Osteocyte (in vitro differentiated cells): ENCODE results near the gene MYH14. TPM values are rescaled to one million over a fixed set of nuclear protein-coding genes. Genes with fewer than 3 reads are reported as not detected.

Experiments used
- DNase-seq: peaks from one replicate; pipeline ENCODE4 v3.0.0; 2021; ENCODE audit warnings: mixed read lengths; ENCODE audit not compliant: unreplicated experiment; ENCODE audit errors: extremely low spot score
- H3K27ac Mint-ChIP-seq: one replicate; pipeline ENCODE4 v1.8.0; 2021; ENCODE audit warnings: mild to moderate bottlenecking, mixed read lengths; ENCODE audit not compliant: unreplicated experiment
- H3K27me3 Mint-ChIP-seq: one replicate; pipeline ENCODE4 v1.8.0; 2021; ENCODE audit warnings: mixed read lengths; ENCODE audit not compliant: unreplicated experiment
- H3K36me3 Mint-ChIP-seq: one replicate; pipeline ENCODE4 v1.8.0; 2021; ENCODE audit warnings: mixed read lengths; ENCODE audit not compliant: unreplicated experiment
- H3K4me1 Mint-ChIP-seq: one replicate; pipeline ENCODE4 v1.8.0; 2021; ENCODE audit warnings: mixed read lengths; ENCODE audit not compliant: unreplicated experiment
- H3K4me3 Mint-ChIP-seq: one replicate; pipeline ENCODE4 v1.8.0; 2021; ENCODE audit warnings: mild to moderate bottlenecking, moderate library complexity, mixed read lengths; ENCODE audit not compliant: unreplicated experiment
- H3K9me3 Mint-ChIP-seq: one replicate; pipeline ENCODE4 v1.8.0; 2021; ENCODE audit warnings: mixed read lengths; ENCODE audit not compliant: unreplicated experiment
- total RNA-seq: library from RNA; stranded (reverse); gene quantifications from 2 replicates; pipeline ENCODE4 v1.2.1, GENCODE V29; 2021
- TF ChIP-seq, protein P1 (sequence below): fragments of 200-600 bp; sonication (generic); IDR thresholded peaks from 2 replicates; pipeline ENCODE4 v1.5.0; 2021; ENCODE audit warnings: antibody characterized with exemption, mild to moderate bottlenecking, moderate library complexity

The MYH14 gene
- total RNA-seq, 1 donor from 2014 or later, result not detected

DNA sequence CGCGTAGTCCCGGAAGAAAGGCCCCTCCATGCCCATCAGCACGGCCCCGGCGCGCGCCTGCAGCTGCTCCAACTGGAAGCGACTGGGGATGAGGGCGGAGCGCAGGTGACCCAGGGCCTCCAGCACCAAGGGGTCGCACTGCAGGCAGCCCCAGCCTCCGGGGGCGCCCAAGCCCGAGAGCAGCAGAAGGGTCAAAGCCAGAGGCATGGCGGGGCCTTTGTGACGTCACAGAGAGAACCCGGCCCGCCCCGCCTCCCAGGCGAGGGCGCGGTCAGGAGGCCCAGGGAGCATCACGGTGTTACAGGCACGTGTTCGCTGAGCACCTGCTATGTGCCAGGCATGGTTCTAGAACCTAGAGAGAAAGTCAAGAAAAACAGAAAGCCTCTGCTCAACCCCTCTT lies 40.4 kb upstream of the MYH14 start, which contains the start of gene IZUMO2:
Gene IZUMO2 (minus strand): TSS at position 294 of the 400 bp plus-strand sequence. CDS start 87 bp downstream, at position 207.
- no peak for DNase-seq
- Mint-ChIP-seq H3K27ac (no peak within 1 kb of the TSS), H3K27me3 (no peaks in the 10 kb centered on the region), H3K4me3 (no peak within 1 kb of the TSS), H3K36me3 (no peaks in the 10 kb centered on the region), H3K9me3 (peaks cover 13% of the 10 kb centered on the region), H3K4me1 (no peaks in the 10 kb centered on the region)
- TF ChIP-seq, protein P1, sequence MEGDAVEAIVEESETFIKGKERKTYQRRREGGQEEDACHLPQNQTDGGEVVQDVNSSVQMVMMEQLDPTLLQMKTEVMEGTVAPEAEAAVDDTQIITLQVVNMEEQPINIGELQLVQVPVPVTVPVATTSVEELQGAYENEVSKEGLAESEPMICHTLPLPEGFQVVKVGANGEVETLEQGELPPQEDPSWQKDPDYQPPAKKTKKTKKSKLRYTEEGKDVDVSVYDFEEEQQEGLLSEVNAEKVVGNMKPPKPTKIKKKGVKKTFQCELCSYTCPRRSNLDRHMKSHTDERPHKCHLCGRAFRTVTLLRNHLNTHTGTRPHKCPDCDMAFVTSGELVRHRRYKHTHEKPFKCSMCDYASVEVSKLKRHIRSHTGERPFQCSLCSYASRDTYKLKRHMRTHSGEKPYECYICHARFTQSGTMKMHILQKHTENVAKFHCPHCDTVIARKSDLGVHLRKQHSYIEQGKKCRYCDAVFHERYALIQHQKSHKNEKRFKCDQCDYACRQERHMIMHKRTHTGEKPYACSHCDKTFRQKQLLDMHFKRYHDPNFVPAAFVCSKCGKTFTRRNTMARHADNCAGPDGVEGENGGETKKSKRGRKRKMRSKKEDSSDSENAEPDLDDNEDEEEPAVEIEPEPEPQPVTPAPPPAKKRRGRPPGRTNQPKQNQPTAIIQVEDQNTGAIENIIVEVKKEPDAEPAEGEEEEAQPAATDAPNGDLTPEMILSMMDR, result no peak

DNA sequence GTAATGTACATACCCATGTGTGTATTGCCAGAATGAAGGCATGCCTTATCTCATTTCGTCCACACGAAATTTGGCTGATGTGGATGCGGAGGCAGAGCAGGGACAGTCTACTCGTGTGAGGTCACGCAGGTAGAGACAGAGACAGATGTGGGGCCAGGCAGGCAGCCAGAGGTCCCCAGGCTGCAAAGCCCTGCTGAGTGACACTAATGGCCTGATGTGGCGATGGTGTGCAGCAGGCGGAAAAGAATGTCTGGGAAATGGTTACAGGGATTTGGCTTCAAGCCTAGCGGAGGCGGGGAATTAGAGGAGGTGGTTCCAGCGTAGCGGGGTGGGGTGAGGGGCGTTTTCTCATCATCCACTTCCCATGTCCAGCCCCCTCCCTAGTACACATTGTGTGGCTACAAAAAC lies 36.1 kb upstream of the MYH14 start:
- no peaks in the 10 kb centered on the region for H3K27me3 Mint-ChIP-seq
- DNase-seq, result no peak
- TF ChIP-seq, protein P1, result no peak
- H3K36me3 Mint-ChIP-seq, result no peaks in the 10 kb centered on the region
- no peaks in the 10 kb centered on the region for H3K4me1 Mint-ChIP-seq
- no peaks in the 10 kb centered on the region for H3K9me3 Mint-ChIP-seq
- no peak overlapping the region for H3K27ac Mint-ChIP-seq
- no peak overlapping the region for H3K4me3 Mint-ChIP-seq

DNA sequence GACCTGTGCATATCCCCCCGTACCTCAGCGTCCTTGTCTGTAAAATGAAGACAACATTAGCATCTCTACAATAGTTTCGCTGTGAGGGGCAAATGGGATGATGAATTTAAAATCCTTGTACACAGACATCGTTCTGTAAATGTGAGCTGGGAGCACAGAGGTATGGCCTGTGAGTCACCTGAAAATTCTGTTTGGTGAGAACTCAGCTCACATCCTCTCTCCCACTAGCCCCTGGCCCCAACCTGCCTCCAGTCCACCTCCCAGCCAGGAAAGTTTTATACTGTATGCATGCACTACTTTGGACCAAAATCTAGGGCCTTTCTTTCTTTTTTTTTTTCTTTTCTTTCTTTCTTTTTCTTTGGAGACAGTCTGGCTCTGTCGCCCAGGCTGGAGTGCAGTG lies 31.7 kb upstream of the MYH14 start:
- TF ChIP-seq, protein P1, result no peak
- no peak overlapping the region for H3K4me3 Mint-ChIP-seq
- H3K4me1 Mint-ChIP-seq, result no peaks in the 10 kb centered on the region
- H3K27me3 Mint-ChIP-seq, result no peaks in the 10 kb centered on the region
- H3K27ac Mint-ChIP-seq, result no peak overlapping the region
- H3K36me3 Mint-ChIP-seq, result no peaks in the 10 kb centered on the region
- DNase-seq, result no peak
- no peaks in the 10 kb centered on the region for H3K9me3 Mint-ChIP-seq

DNA sequence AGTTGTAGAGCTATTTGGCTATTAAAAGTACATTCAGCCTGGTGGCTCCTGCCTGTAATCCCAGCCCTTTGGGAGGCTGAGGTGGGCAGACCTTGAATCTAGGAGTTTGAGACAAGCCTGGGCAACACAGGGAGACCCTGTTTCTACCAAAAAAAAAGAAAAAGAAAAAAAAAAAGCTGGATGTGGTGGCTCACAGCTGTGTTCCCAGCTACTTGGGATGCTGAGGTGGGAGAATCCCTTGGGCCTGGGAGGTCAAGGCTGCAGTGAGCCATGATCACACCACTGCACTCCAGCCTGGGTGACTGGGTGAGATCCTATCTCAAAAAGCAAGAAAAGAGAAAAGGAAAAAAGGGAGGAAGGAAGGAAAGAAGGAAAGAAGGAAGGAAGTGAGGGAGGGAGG lies 30.7 kb upstream of the MYH14 start:
- H3K4me1 Mint-ChIP-seq, result no peaks in the 10 kb centered on the region
- H3K9me3 Mint-ChIP-seq, result no peaks in the 10 kb centered on the region
- TF ChIP-seq, protein P1, result no peak
- no peak overlapping the region for H3K27ac Mint-ChIP-seq
- no peaks in the 10 kb centered on the region for H3K36me3 Mint-ChIP-seq
- DNase-seq, result no peak
- H3K27me3 Mint-ChIP-seq, result no peaks in the 10 kb centered on the region
- no peak overlapping the region for H3K4me3 Mint-ChIP-seq

DNA sequence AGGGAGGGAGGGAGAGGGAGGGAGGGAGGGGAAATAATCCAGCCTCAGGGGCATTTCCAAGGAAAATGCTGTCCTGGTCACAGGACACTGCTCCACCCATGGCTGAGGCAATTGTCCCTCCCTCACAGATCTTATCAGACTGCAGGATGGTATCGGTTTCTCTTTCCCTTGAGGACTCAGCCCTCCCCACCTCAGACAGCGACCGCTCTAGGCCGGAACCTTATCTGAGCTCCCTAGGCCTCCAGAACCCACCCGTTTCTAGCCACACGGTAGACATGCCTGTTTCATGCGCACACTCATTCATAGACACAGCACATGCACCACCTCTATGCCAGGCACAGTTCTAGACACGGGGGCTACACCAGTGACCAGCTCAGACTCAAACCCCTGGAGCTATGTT lies 30.3 kb upstream of the MYH14 start:
- H3K36me3 Mint-ChIP-seq, result no peaks in the 10 kb centered on the region
- H3K4me3 Mint-ChIP-seq, result no peak overlapping the region
- H3K27me3 Mint-ChIP-seq, result no peaks in the 10 kb centered on the region
- H3K9me3 Mint-ChIP-seq, result peaks cover 1% of the 10 kb centered on the region
- TF ChIP-seq, protein P1, result no peak
- no peak overlapping the region for H3K27ac Mint-ChIP-seq
- no peaks in the 10 kb centered on the region for H3K4me1 Mint-ChIP-seq
- no peak for DNase-seq
